Measurements from ENCODE around the gene DHX8.

DHX8 gene

DNA sequence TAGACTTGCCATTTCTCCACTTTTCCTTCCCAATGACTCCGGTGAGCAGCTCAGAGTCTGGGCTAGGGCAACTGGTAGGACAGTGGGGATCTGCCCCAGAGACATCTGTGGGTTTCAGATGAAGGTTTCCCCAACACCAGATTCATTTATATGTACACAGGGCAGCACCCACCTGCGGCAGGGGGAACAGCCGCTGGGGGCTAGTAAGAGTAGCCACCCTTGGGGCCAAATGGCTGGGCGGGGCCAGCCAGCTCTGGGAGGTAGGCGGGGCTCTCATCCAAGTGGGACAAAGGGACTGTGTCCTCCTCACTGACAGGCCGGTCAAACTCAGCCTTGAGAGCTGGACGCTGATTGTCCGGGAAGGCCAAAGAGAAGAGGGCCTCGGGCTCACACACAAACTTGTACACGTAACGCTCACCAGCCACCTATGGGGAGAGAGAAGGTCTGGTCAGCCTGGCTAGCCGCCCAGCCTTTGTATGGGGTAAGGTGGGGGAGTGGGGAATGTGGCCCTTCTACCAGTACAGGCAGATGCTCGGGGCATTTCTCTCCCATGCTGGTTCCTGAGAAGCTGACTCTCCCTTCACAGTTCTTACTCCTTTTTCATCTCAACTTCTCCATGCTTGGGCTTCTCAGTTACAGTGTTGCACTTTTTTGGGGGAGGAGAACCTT is 44.7 kb downstream of the DHX8 start:
- no peak for DNase-seq

DNA sequence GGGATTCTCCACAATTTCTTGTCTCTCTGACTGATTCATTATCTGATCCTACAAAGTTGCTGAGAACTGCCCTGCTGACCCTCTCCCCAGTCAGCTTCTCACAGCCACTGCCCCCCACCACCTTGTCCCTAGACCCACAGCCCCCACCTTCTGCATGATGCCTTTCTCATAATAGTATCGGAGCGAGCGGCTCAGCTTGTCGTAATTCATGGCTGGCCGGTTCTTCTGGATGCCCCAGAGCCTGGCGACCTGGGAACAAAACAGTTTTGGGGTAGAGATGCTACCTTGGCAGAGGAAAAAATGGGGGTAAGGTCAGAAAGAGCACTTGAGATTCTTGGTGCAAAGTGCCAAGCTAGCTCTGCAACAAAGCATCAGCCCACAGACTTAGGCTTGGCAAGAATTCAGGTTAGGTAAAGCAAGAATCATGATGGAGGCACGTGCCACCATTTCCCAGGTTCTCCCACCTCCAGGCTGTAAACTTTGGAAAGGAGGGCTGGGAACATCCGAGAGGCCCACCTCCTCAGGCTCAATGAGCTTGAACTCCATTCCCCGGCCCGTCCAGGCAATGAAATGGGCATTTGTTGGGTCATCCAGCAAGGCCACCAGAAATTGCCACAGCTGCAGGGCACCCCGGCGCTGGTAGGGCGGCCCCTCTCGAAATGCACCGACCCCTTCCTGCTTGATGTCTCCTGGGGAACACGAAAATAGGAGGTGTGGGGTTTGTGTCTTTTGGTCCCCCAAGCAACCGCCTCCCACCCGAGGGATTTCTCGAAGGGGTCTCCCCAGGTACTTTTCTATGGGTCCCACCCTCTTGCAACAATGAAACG is 45.4 kb downstream of the DHX8 start:
- DNase-seq = no peak

DNA sequence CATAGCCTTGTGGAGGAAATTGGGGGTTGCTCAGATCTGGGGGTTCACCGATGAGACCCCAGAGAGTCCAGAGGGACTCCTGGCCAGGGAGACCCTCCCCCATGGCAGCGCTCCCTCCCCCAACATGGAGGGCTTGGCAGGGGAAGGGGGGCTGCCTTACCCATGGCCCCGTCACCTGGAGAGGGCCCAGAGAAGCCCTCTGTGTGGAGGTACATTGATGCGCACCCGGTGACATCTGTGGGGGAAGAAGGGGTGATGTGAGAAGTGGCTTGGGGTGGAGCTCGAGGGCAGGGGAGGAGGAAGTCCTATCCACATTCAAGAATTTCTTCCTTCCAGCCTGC is 46.1 kb downstream of the DHX8 start:
- no peak for DNase-seq

DNA sequence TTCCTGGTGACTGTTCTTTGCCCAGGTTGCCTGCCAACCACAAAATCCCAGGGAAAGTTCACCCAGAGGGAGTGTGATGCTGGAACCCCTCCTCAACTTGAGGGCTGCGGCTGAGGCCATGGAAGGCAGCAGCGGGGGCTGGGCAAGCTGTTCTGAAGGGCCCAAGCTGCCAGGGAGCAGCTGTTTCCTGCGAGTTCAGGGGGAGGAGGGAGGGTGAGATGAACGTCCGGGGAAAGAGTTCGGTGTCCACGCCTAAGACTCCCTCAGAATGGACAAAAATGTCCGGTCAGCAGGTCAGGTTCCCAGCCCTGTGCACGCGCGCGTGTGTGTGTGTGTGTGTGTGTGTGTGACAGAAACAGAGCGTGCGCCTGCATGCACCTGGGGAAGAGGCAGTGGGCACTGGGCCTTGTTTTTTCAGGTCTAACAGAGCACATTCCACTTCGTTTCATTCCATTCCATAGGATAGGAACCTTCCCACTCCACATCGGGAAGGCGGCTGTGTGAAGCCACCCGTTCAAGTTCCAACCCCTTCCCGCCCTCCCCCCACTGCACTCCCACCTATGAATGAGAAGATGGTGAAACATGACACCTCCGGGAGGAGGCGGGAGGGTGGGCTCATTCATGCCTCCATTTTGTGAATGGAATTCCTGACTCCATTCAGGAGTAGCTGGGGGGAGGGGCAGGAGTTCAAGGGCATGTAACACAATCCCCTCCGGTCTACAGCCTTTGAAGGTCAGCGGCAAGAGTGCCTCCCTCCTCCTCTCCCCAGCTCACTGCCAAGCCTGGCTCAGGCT is 46.7 kb downstream of the DHX8 start:
- peak; percentile 81 for DNase-seq

DNA sequence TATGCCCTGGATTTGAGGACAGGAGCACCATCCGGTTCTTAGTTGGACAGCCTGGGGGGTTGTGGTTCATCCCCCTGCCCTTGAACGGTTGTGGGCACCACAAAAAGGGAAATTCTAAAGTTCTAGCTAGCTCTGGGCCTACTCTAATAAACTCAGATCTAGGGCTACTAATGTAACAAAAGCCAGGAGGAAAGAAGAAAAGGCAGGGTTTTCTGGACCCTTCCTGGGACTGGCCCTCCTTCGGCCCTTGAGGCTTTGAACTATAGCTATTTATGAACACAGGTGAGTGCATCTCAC is 47.3 kb downstream of the DHX8 start:
- DNase-seq = no peak

DNA sequence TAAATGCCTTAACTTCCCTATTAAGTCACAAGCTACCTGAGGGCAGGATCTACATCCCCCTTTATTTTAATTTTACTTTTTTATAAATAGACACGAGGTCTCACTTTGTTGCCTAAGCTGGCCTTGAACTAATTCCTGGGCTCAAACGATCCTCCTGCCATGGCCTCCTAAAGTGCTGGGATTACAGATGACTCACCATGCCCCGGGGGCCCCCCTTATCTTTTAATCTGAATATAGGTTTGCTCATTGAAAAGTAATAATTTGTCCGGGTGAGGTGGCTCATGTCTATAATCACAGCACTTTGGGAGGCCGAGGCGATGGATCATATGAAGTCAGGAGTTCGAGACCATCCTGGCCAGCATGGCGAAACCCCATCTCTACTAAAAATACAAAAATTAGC is 48.2 kb downstream of the DHX8 start:
- DNase-seq = no peak

DNA sequence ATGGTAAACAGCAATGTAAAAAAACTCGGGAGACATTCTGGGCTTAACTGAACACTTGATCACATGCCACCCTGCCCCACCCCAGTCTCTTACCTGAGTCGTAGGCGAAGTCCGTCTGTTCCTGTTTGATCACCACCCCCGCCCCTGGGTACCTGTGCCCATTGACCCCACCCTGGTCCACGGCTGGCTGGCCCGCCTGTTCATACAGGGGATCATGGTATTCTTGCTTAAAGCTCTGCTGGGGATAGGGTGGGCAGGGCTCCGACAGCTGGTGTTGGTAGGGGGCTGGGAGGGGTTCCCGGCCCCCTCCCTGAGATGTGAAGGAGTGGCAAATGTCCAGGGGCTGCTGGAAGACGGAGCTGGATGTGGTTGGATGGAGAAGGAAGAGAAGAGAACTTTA is 48.8 kb downstream of the DHX8 start:
- no peak for DNase-seq

DNA sequence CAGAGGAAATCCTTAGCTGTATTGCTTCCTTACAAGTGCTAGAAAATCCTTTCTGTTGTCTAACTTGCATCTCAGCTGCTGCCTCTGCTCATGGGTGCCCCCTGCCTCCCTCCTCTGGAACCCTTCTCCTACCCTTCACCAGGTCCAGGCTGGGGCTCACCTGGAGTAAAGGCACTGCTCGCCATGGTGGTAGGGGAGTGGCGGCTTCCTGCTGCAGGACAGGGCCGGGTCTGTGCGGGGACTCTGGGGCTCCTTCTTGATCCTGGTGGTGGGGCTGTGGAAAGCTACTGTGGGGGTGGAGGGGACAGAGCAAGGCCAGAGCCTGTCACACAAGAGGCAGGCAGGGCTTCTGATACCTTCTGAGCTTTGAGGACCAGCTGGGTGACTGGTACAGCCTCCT is 49.9 kb downstream of the DHX8 start:
- DNase-seq = no peak

DNA sequence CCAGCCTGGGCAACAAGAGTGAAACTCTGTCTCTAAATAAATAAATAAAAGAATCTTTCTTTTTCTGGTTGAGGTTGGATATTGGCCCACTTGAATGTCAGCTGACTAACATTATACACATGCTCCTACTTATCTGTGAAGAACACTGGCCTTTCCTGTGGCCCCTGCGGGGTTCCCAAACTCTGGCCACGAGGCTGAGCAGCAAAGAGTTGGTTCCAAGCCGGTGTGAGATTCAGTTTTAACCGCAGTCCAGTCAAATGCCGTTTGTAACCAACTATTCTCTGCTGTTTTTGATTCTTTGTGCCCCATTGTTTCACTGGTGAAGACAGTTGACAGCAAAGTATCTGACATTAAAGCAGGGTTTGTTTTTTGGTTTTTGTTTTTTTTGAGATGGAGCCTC is 51.1 kb downstream of the DHX8 start:
- no peak for DNase-seq

DNA sequence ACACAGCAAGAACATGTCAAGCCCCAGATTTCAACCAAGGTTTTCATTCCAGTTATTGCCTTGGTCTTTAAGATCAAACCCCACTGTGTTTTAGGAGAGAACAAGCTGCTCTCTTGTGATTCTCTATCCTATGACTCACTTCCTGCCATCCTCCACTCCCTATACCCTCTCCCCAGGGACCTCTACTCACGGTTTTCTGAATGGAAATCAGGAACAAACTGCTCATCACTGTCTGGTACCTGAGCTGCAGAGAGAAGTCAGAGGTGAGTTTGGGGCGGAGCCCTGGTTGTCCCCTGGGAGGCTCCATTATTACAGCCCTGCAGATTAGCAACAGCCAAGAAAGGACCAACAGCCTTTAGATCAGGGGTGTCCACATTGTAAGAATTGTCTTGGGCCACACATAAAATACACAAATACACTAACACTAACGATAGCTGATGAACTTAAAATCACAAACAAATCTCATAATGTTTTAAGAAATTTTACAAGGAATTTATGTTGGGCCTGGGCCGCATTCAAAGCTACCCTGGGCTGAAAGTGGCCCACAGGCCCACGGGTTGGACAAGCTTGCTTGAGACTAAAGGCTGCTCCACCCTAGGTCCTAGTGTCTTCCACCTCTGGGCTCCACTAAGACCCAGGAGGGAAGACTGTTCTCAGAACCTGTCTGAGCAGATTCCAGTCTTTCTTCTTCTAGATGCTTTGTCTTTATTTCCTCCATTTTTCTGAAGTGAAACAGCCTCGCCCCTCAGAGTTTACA is 52.6 kb downstream of the DHX8 start:
- DNase-seq = no peak

DNA sequence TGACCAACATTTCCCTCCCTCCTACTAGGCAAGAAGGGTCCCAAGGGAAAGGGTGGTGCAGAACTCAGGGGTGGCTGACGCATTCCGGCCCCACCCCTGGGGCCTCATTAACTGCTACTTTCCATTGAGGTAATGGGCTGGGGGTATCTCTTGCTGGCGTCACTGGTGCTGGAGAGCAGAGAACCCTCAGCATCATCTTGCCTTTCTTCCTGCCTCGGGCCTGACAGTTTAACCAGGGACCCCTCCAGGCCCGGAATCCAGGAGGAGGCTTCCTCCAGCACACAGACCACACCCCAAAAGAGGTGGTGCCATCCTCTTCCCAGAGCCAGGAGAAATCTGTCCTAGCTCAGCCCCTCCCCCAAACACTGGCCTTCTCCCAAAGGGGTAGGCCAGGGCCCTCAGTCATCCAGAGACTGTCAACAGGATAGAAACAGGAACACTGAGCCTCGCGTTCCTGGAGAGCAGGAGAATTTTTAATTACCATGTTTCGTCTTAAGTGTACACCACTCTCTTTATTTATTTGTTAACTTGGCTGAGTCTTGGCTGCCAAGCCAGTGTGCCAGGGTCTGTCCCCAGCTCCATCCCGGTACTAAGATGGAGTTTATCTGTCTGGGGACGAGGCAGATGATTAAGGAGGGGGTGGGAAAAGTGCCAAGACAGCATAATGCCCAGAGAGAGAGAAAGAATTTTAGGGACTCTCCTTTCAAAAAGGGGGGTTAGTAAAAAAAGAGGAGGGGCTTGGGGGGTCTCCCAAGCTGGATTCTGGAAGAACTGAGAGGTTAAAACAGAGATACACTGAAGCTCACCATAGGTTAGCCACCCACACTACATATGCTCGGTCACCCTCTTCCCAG is 57.3 kb downstream of the DHX8 start:
- no peak for DNase-seq

DNA sequence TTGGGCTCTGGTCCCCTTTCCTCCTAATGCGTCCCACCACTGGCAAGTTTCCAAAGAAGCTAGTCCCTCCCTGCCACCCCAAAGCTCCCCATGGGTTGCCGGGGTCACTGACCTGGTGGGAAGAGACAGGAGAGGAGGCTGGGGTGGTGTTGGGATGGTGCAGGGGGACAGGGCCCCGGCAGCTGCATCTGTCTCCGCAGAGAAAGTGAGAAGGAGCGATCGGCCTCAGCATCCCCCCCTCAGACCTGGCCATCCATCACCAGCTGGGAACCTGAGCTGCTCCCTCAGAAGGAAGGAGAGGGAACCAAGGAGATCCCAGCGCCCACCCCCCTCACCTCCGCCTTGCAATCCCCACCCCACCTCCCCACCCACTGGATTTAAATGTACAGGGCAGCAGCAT is 59.1 kb downstream of the DHX8 start:
- no peak for DNase-seq

DNA sequence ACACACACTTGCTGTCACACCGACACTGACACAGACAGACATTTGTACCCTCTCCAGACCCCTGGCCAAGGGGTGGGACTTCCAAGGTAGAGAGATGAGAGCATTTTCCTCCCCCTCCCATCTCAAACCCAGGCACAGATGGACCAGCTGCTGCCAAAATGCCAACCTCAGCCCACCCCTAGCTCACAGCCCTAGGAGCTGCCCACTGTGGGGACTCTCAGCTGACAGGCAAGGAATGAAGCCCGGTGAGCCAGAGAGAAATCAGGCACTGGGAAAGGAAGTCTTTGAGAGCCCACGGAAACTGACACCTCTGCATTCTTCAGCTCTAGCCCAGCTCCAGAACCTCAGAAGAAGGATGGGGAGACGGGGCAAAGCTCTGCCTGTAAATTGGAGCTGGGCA is 59.5 kb downstream of the DHX8 start:
- DNase-seq = peak; percentile 26

DNA sequence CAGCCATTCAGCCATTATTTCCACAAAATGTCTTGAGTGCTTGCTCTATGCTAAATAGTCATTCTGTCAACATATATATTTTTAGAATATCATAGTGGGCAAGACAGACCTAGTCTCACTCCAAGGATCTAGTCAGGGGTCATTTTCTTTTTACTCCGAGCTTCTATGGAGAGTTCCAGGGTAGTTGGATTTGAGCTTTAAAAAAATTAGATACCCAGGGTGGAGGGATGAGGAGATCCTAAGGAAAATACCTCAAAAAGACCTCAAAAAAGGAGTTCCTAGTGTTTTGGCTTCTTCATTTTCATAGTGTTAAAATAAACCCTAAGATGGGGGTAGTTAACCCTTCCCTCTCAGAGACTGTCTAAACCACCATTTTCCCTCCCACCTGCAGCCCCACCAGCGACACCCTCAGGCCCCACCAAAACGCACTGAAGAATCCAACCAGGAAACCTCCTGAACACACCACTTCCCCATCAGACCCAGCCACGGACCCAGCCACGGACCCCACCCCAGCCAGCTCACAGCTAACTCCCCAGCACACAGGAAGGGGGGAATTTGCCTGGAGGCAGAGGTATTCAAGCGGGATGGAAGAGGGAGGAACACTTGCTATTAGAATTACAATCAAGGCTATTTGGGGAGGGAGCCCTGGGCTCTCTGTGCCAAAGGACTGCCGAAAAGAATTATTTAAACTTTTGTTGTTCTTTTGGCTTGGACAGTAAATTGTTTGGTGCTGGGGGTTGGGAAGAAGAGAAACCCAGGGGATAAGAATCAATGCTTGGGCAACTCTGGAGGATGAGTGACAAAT is 60.2 kb downstream of the DHX8 start:
- no peak for DNase-seq

DNA sequence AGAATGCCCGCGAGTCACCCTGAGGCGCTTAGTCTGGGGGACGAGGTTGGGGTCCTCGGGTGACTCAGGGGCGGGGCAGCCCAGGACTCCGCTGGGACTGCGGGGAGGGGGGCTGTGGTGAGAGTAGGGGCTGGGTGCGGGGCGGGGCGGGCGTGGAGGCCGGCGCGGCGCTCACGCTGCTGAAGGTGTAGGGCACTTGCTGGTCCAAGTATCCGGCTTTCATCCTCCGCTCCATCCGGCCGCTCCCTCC is 61.5 kb downstream of the DHX8 start:
- no peak for DNase-seq

DNA sequence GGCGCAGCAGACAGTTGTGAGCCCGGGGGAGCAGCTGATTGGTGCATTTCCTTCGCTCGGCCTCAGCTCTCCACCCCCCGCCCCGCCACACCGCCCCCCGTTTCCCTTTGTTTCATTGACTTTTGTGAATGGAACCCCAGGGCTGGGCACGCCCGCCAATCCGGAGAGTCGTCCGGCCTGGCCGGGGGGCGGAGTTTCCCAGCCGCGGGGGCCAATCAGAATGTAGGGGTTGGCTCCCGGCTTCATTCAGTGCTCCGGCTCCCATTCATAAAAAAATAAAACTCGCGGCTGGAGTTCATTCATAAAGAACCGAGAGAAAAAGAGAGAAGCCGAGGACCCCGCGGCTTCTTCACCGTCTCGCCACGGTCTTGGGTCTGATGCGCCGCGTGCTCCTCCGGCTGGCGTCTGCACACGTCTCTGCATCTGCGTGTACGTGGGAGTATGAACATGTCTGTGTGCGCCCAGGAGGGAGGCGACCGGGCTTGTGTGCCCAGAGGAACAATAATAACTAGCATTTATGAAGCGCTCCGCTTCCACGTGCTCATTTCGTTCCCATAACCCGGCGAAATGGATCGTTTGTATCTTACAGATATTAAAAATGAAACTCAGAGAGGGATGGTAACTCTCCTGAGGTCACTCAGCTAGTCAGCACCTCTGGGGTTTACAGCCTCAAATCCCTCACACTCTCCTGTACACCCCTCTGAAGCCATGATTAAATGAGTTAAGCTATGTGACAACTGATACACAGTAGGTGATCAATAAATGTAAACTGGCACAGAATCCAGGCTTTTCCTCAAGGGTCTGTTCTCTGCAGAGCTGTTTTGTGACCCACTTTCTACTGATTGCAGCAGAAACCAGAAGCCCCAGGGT is 62.8 kb downstream of the DHX8 start, which contains the start of gene ETV4:
TSS of gene ETV4 (minus strand) at position 22 of the 870 bp plus-strand sequence. CDS start 723 bp downstream, outside the sequence.
- peak; percentile 91 for DNase-seq

DNA sequence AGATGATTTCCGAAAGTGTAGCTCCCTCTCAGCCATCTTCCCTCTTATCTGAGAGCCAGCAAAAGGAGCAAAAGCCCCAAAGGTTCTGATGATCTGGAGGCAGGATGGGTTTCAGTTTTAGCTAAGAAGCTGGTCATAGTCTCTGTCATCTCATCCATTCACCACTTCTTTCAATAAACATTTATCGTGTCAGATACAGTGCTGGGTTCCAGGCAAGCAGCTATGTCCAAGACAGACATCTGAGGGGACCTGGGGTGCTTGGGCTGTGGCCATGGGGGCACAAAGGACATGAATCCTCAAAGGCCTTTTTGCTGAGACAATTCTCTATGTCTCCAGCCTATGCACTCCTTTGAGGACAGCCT is 63.4 kb downstream of the DHX8 start:
- no peak for DNase-seq

DNA sequence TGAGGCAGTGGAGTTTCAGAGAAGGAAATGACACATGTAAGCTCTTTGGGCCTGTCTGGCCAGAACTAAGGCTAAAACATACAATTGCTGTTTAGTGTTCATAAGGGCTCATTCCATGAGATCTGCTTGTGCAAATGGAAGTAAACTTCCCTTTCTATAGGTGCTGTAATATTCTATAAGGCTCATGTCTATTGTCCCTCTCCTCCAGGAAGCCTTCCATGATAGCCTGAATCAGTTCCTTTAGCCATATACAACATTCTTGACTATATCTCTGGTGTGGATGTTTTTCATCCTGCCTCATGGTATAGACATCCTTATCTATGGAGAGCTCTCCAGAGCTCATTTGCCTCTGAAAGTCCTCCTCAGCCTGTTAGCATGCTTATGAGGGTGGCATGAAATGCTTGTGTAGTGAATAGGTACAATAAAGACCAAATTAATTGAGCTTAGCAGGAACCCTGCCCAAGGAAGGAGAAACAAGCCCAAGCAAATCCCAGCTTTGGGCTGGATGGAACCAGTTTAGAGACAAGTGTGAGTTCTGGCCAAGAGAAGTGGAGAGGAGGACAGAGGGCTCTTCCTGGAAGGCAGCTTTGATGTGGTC is 64.0 kb downstream of the DHX8 start:
- DNase-seq = no peak

DNA sequence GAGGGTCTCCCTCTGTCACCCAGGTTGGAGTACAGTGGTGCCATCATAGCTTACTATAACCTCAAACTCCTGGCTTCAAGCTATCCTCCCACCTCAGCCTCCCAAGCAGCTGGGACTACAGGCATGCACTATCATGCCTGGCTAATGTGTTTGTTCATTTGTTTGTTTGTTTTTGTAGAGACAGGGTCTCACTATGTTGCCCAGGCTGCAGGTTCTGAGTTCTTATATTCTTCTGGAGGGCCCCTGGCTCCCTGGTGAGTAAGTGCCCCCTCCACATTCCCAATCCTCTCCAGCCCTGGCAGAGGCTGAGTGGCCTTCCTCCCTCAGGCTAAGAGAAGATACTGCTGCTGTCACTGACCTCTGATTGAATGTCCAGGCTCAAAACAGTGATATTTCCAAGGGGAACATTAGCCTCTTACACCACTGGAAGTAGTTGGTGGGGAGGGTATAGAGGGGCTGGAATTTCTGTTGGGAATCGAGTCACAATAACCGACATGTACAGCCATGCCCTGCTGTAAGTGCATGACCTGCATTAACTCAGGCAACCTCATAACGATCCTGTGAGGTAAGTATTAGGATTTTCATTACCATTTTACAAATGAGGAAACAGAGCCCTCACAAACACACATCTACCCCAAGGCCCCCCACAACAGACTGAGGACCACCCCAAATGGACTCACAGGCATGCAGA is 65.1 kb downstream of the DHX8 start:
- DNase-seq = no peak

DNA sequence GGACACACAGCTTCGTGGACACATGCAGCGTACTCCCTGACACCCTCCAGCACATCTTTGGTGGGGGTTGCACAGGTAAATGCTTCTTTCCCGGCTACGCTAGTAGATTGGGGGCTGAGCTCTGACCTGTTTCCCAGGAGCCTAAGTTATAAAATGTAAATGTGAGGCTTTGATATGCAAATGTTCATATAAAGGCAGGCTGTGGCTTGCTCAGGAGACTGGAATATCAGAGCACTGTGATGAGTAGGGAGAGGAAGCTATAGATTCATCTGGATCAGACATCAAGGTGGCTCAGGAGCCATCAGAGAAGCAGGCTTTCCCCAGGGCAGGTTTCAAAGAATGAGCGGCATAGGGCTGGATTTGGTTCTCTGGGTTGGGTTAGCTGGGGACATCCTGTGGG is 65.7 kb downstream of the DHX8 start:
- no peak for DNase-seq

All from NCI-H1694 (cell line).